Measurements from ENCODE around the gene CNFN.

GRCh38 chr19:42367929-42368328 is 22.2 kb downstream of the CNFN start:
- TF ChIP-seq POLR2A (IDR thresholded peaks at IDR 0.05), result no peak
- TF ChIP-seq CTCF (IDR thresholded peaks at IDR 0.05), result no peak
